Skeletal muscle cell (primary cell): ENCODE data around the gene GBE1.
"Not testable (repeated sequence)": the region's sequence is repeated elsewhere in the genome, so short reads cannot be mapped to it uniquely, and the experiment has no call there.

Experiments used
- DNase-seq: peaks from one replicate; pipeline ENCODE4 v3.0.0-alpha.2; 2010; ENCODE audit warnings: low read depth
- H3K4me3 ChIP-seq: 2 replicates; pipeline ENCODE4 v1.5.1; 2011; ENCODE audit warnings: low read depth, mild to moderate bottlenecking, control low read depth, low read length, moderate library complexity

Gene GBE1

DNA sequence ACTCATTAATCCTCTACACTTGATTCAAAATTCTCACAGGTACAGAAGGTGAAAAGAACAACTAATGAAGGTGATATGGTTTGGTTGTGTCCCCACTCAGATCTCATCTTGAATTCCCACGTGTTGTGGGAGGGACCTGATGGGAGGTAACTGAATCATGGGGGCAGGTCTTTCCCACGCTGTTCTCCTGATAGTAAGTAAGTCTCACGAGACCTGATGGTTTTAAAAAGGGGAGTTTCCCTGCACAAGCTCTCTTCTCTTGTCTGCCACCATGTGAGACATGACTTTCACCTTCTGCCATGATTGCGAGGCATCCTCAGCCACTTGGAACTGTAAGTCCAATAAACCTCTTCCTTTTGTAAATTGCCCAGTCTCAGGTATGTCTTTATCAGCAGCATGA is 2.7 kb downstream of the GBE1 start:
- not testable (repeated sequence) for DNase-seq, H3K4me3 ChIP-seq

- DNase-seq = peak; percentile 62
- no peak overlapping the region for H3K4me3 ChIP-seq
These were observed 3.2 kb downstream of the GBE1 start for GRCh38 chr3:81758275-81758674.

DNA sequence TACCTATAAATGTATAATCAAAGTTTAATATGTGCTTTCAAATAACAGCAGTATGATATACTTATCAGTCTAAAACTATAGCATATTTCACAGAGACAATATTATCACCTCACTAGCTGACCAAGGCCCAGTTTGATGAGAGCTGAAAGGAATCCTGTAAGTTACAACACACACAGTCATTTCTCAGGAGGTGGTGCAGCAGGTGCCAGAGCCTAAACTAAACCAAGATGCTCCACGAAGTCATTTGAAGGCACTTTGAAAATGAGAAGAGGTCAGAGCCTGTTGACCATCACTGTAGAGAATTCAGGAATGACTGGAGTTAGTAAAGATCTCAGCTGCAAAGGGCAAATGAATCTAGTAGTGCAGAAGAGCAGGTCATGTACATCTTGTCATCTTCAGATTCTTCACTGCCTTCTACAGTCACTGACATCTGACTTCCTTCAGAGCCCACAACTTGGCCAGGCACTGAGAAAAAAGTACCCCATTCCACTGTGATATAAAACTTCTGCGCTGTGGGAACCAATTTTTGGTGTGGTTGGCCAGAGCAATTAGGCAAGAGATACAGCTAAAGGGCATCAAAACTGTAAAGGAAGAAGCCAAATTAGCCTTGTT is 7.9 kb downstream of the GBE1 start:
- DNase-seq = no peak

GRCh38 chr3:81752604-81753003 is 8.8 kb downstream of the GBE1 start:
- H3K4me3 ChIP-seq = no peak overlapping the region
- DNase-seq = no peak

More for the DNA sequence above, 7.9 kb downstream of the GBE1 start:
- no peak overlapping the region for H3K4me3 ChIP-seq

DNA sequence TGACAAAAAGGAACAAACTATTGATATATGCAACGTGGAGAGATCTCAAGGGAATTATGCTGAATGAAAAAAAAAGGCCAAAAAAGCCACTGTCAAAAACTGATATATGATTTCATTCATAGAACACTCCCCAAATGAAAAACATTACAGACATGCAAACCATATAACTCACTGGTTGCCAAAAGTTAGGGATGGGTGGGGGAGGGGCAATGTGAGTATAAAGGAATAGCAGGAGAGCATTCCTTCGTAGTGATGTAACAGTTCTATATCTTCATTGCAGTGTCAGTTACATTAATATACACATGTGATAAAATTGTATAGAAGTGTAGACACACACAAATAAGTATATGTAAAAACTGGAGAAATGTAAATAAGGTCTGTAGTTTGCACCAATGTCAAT is 12.2 kb downstream of the GBE1 start:
- DNase-seq = no peak
- H3K4me3 ChIP-seq = no peak overlapping the region

DNA sequence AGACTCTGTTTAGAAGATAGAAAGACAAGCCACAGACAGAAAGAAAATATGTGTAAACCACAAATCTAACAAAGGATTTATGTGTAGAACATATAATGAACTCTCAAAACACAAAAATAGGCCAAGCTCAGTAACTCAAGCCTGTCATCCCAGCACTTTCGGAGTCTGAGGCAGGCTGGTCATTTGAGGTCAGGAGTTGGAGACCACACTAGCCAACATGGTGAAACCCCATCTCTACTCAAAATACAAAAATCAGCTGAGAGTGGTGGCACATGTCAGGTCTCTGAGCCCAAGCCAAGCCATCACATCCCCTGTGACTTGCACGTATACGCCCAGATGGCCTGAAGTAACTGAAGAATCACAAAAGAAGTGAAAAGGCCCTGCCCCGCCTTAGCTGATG is 14.2 kb downstream of the GBE1 start:
- DNase-seq, H3K4me3 ChIP-seq: not testable (repeated sequence)

DNA sequence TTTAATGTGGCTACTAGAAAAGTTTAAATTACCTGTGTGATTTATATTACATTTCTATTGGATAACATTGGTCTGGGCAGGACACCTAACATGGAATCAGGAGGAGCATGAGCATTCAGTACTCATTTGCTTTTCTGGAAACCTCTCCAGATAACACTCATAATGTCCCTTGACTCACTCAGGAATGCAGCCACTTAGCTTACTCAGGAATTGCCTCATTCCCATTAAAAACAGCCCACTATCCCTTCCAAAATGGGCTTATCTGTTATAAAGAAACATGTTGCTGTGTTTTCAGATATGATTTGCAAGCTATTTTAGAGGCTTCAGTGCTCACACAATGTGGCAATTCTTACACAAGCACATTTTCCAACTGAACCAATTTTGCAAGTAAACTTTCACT is 17.1 kb downstream of the GBE1 start:
- peak; percentile 85 for DNase-seq
- H3K4me3 ChIP-seq = no peak overlapping the region

- DNase-seq = peak; percentile 96
- H3K4me3 ChIP-seq = no peak overlapping the region
These were observed 18.1 kb downstream of the GBE1 start for GRCh38 chr3:81743096-81744025.

DNA sequence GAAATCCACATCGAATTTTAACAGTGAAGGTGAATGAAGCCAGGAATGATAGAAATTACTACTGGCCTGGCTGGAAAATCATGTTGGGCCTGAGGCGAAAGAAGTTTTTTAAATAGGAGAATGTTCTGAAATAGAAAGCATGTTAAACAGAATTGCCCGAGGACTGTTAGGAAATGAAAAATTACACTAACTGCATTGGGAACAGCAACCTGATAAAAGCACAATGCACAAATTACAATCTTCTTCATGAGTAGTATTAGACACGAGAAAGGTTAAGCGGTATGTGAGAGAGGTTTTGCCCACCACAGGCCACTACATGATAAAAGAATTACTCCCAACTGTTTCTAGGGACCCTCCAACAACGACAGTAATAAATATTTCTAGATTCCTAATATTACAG is 18.9 kb downstream of the GBE1 start:
- DNase-seq = no peak
- H3K4me3 ChIP-seq = no peak overlapping the region

DNA sequence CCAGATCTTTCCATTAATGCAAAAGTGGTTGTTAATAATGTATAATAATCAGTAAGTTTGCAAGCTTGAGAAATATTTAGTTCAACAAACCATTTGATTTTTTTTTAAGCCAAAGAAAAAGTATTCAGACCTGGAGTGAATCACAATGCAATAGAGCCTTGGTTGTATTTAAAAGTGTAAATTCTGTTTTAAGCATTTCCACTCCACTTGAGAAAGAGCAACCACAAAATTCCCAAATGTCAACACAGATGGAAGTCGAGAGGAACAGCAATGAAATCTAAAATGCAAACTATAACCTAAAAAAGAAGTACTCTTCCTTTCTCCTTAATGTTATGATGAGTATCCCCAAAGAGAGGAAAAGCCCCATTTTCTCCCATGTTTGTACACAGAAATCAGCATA is 20.2 kb downstream of the GBE1 start:
- H3K4me3 ChIP-seq = no peak overlapping the region
- no peak for DNase-seq

DNA sequence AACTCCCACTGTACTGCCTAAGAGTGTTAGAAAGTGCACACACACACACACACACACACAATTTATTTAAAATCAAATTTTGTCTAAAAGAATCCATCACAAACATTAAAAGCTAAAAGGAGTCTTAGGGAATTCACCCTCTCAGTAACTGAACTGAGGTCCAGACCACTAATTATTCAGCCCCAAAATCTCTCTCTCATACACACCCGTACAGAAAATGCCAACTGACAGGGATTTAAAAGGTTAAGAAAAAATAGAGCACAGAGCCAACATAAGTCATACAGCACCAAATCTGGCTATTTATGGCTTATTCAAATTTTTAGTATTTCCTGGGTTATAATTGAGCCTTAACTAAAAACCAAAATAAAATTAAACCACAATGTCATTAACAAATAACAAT is 20.7 kb downstream of the GBE1 start:
- H3K4me3 ChIP-seq = no peak overlapping the region
- no peak for DNase-seq

- no peak for DNase-seq
- no peak overlapping the region for H3K4me3 ChIP-seq
These were observed 26.1 kb downstream of the GBE1 start for GRCh38 chr3:81735334-81735733.

GRCh38 chr3:81734742-81735141 is 26.7 kb downstream of the GBE1 start:
- no peak for DNase-seq
- H3K4me3 ChIP-seq = no peak overlapping the region

DNA sequence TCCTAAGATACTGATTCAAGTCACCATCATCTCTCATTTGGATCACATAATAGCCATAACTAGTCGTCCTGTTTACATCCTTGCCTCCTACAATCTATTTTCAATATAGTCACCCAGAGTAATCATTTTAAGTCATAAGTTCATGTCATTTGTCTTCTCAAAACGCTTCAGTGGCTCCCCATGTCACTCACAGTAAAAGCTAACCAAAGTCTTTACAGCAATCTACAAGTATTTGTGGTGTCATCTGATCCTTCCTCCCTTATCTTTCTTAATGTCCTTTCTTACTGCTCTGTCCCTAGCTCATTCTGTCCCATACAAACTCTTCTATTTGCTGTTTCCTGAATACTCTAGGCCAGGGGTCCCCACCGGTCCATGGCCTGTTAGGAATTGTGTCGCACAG is 28.8 kb downstream of the GBE1 start:
- no peak overlapping the region for H3K4me3 ChIP-seq
- no peak for DNase-seq

DNA sequence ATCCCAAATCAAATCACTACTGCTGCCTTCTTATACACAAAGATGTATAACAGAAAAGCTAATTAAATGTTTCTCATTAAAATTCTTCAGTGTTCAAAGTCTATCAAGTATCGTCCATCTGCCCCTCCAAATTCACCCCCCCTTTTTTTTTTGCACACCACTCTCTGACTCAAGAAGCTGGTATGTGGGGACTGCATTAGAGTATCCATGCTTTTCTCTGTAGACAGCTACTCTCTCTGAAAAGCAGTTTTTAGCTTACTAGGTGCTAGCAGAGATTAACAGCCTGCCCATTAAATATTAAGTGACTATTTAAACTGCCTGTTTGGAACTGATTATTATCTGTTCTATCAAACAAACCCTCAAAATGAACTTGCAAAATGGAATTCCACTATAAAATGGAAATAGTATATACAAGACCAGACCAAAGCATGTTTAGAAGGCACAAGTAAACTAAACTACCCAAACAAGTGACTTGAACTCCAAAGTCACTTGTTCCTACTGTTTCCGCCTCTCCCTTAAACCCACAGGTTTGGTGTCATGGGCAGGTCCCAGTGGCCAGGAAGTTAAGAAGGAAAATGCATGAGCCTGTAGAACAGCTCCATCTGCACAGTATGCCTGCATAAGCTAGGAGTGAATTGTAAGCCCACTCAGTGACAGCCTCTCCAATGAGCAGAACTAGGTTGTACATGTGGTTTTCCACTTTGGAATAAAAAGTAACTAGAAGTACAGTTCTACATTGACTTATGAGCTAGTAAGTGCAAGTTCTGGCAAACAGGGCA is 32.5 kb downstream of the GBE1 start:
- no peak for DNase-seq
- no peak overlapping the region for H3K4me3 ChIP-seq

GRCh38 chr3:81726735-81727134 is 34.7 kb downstream of the GBE1 start:
- no peak for DNase-seq
- no peak overlapping the region for H3K4me3 ChIP-seq

- no peak overlapping the region for H3K4me3 ChIP-seq
- DNase-seq = peak; percentile 31
These were observed 35.3 kb downstream of the GBE1 start for GRCh38 chr3:81726132-81726531.

DNA sequence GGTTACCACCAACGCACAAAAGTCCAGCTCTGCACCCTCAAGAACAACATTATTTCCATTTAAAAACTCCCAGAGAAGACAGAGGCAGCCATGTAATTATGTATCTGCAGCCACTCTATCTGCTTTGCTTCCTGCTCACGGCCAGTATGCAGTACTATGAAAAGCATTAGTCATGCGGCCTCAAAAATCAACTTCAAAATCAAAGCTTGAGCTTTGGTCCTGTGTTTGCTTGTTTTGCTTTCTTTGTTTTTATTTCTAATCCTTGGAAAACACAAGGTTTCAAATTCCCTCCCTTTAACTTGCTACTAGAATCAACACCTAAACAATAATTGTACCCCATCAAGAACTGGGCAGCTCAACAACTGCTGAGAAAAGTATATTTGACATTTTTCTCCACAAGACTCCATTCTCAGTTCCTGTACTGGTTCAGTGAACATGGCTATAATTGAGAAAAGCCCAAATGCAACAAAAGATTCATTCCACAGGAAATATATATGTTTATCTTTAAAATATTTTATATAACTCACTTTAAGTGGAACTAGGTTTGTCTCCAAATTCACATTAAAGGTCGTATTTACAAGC is 37.6 kb downstream of the GBE1 start:
- no peak overlapping the region for H3K4me3 ChIP-seq
- DNase-seq = no peak

DNA sequence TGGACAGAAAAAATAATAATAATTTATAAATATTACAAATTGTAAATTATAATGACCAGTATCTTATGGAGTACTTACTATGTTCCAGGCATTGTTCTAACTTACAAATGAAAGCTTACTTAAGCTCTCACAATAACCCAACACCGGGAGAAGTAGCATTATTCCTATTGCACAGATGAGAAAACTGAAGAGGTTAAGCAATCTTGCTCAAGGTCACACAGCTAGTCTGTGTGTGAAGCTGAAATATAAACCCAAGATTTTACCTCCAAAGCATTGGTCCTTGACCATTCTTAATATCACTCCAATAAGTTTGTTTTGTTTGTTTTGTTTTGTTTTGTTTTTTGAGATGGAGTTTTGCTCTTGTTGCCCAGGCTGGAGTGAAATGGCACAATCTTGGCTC is 43.1 kb downstream of the GBE1 start:
- DNase-seq = no peak
- H3K4me3 ChIP-seq = no peak overlapping the region
